HG03139 (cell line): ENCODE measurements around the gene APOA1.

Experiments
- ATAC-seq: cut with Tn5 transposase; IDR thresholded peaks from one replicate; pipeline ENCODE4 v1.9.1; 2021; ENCODE audit not compliant: unreplicated experiment

The APOA1 gene

GRCh38 chr11:116837231-116838091 lies at the start of gene APOA1:
APOA1 (minus strand) TSS chr11:116837622; CDS start chr11:116837387, 235 bp downstream.
- no peak for ATAC-seq

GRCh38 chr11:116885951-116886655 lies 48.7 kb upstream of the APOA1 start:
- no peak for ATAC-seq

GRCh38 chr11:116882386-116882785 lies 45.0 kb upstream of the APOA1 start:
- no peak for ATAC-seq

GRCh38 chr11:116881143-116881542 lies 43.7 kb upstream of the APOA1 start:
- ATAC-seq = no peak

GRCh38 chr11:116879800-116880625 lies 42.6 kb upstream of the APOA1 start:
- no peak for ATAC-seq

GRCh38 chr11:116876656-116877055 lies 39.2 kb upstream of the APOA1 start:
- no peak for ATAC-seq

GRCh38 chr11:116875194-116875593 lies 37.8 kb upstream of the APOA1 start:
- no peak for ATAC-seq

- ATAC-seq = no peak
These were observed 36.8 kb upstream of the APOA1 start for GRCh38 chr11:116874251-116874650.

- ATAC-seq = no peak
These were observed 36.0 kb upstream of the APOA1 start for GRCh38 chr11:116873381-116873780.

GRCh38 chr11:116871248-116871647 lies 33.8 kb upstream of the APOA1 start:
- no peak for ATAC-seq

- ATAC-seq = no peak
These were observed 32.6 kb upstream of the APOA1 start for GRCh38 chr11:116870054-116870453.

- ATAC-seq = no peak
These were observed 32.2 kb upstream of the APOA1 start for GRCh38 chr11:116869610-116870009.

GRCh38 chr11:116868066-116868465 lies 30.6 kb upstream of the APOA1 start:
- ATAC-seq = no peak

- ATAC-seq = no peak
These were observed 30.2 kb upstream of the APOA1 start for GRCh38 chr11:116867619-116868018.

GRCh38 chr11:116866804-116867455 lies 29.5 kb upstream of the APOA1 start:
- no peak for ATAC-seq

- ATAC-seq = no peak
These were observed 28.3 kb upstream of the APOA1 start for GRCh38 chr11:116865696-116866095.

GRCh38 chr11:116864531-116864930 lies 27.1 kb upstream of the APOA1 start:
- ATAC-seq = no peak

GRCh38 chr11:116862951-116863350 lies 25.5 kb upstream of the APOA1 start:
- no peak for ATAC-seq

- no peak for ATAC-seq
These were observed 24.8 kb upstream of the APOA1 start for GRCh38 chr11:116862185-116862584.

GRCh38 chr11:116861539-116861938 lies 24.1 kb upstream of the APOA1 start:
- ATAC-seq = no peak

- no peak for ATAC-seq
These were observed 22.9 kb upstream of the APOA1 start for GRCh38 chr11:116860303-116860702.
